HEK293 (cell line): ENCODE measurements around the gene PDSS2.

Experiments
- CTCF ChIP-seq: fragments of 450-650 bp; formaldehyde crosslinking; IDR thresholded peaks from 2 replicates; pipeline ENCODE4 v1.5.1; 2016; ENCODE audit warnings: missing biosample characterization, missing genetic modification characterization
- HOXA7 ChIP-seq: sonication (generic); formaldehyde crosslinking; IDR thresholded peaks from 2 replicates; pipeline ENCODE4 v1.8.1; 2022; ENCODE audit warnings: missing genetic modification reagents, borderline replicate concordance
- SP2 ChIP-seq: fragments of 450-650 bp; formaldehyde crosslinking; IDR thresholded peaks from 2 replicates; pipeline ENCODE4 v1.5.1; 2016; ENCODE audit warnings: missing biosample characterization, missing genetic modification characterization
- SP7 ChIP-seq: fragments of 450-650 bp; formaldehyde crosslinking; IDR thresholded peaks from 2 replicates; pipeline ENCODE4 v1.5.1; 2016; ENCODE audit warnings: missing biosample characterization, missing genetic modification characterization
- YY1 ChIP-seq: fragments of 450-650 bp; formaldehyde crosslinking; IDR thresholded peaks from 2 replicates; pipeline ENCODE4 v1.5.1; 2018; ENCODE audit warnings: missing biosample characterization, missing genetic modification characterization
- ZEB2 ChIP-seq: fragments of 450-650 bp; formaldehyde crosslinking; IDR thresholded peaks from 2 replicates; pipeline ENCODE4 v1.5.1; 2016; ENCODE audit warnings: missing biosample characterization, missing genetic modification characterization
- ZFP3 ChIP-seq: fragments of 450-650 bp; formaldehyde crosslinking; IDR thresholded peaks from 2 replicates; pipeline ENCODE4 v1.5.1; 2016; ENCODE audit warnings: low read depth, missing biosample characterization, missing genetic modification characterization
- ZNF18 ChIP-seq: fragments of 450-650 bp; formaldehyde crosslinking; IDR thresholded peaks from 2 replicates; pipeline ENCODE4 v1.5.1; 2016; ENCODE audit warnings: missing biosample characterization, missing genetic modification characterization
- ZNF24 ChIP-seq: fragments of 450-650 bp; formaldehyde crosslinking; IDR thresholded peaks from 2 replicates; pipeline ENCODE4 v1.5.1; 2016; ENCODE audit warnings: missing biosample characterization, missing genetic modification characterization
- ZNF585B ChIP-seq: fragments of 450-650 bp; formaldehyde crosslinking; IDR thresholded peaks from 2 replicates; pipeline ENCODE4 v1.5.1; 2016; ENCODE audit warnings: missing biosample characterization, missing genetic modification characterization
- ZNF670 ChIP-seq: fragments of 450-650 bp; formaldehyde crosslinking; IDR thresholded peaks from 2 replicates; pipeline ENCODE4 v1.5.1; 2016; ENCODE audit warnings: missing biosample characterization, missing genetic modification characterization, low read depth

GRCh38 chr6:107333491-107333890 is 125.9 kb downstream of the PDSS2 start:
- TF ChIP-seq ZEB2 (tag by site-specific recombination) (no peak), CTCF (no peak), HOXA7 (CRISPR knock-in tag) (no peak), ZNF18 (tag by site-specific recombination) (no peak), ZNF24 (tag by site-specific recombination) (no peak), ZFP3 (tag by site-specific recombination) (no peak), SP2 (tag by site-specific recombination) (no peak), SP7 (tag by site-specific recombination) (no peak), ZNF585B (tag by site-specific recombination) (no peak), ZNF670 (tag by site-specific recombination) (no peak), YY1 (no peak)
